AG04449 (cell line): ENCODE results near the gene GREB1.
"Not testable (repeated sequence)": the region's sequence is repeated elsewhere in the genome, so short reads cannot be mapped to it uniquely, and the experiment has no call there.

Experiments used
- CTCF ChIA-PET: fragments of 350-600 bp; formaldehyde crosslinking; extraction: SDS; loops from one replicate; lab custom pipeline; 2021; ENCODE audit warnings: antibody characterized with exemption; lab: Yijun Ruan, JAX
- POLR2A ChIA-PET: fragments of 400-600, 350-600 bp; formaldehyde crosslinking; extraction: SDS; loops from one replicate; lab custom pipeline; 2020; ENCODE audit warnings: antibody characterized with exemption, inconsistent platforms; lab: Yijun Ruan, JAX
- DNase-seq: peaks from one replicate; pipeline ENCODE4 v3.0.0-alpha.2; 2010; ENCODE audit warnings: low read depth, low spot score
- H3K4me3 ChIP-seq: 2 replicates; pipeline ENCODE4 v1.5.1; 2011; ENCODE audit warnings: low read depth, mild to moderate bottlenecking, control low read depth, low read length
- CTCF ChIP-seq: IDR thresholded peaks from one replicate; pipeline ENCODE4 v1.5.1; 2011; ENCODE audit warnings: mild to moderate bottlenecking, moderate library complexity, low read length, control low read depth, inconsistent platforms; ENCODE audit not compliant: insufficient read depth; ENCODE audit errors: missing control alignments

The GREB1 gene

GRCh38 chr2:11657195-11657594, 123.3 kb downstream of the GREB1 start:
- H3K4me3 ChIP-seq = no peak overlapping the region
- ChIA-PET CTCF (no interaction called here), POLR2A (no interaction called here)
- no peak for DNase-seq
- TF ChIP-seq CTCF = no peak

GRCh38 chr2:11657646-11658045, 123.8 kb downstream of the GREB1 start:
- TF ChIP-seq CTCF = no peak
- CTCF ChIA-PET = no interaction called here
- POLR2A ChIA-PET = no interaction called here
- DNase-seq = no peak
- H3K4me3 ChIP-seq = no peak overlapping the region

- DNase-seq = no peak
- TF ChIP-seq CTCF = no peak
- POLR2A ChIA-PET = no interaction called here
- CTCF ChIA-PET = no interaction called here
- H3K4me3 ChIP-seq = no peak overlapping the region
Observed at GRCh38 chr2:11658208-11659114, 124.6 kb downstream of the GREB1 start.

- TF ChIP-seq CTCF = no peak
- H3K4me3 ChIP-seq = no peak overlapping the region
- DNase-seq = no peak
- ChIA-PET POLR2A (no interaction called here), CTCF (no interaction called here)
Observed at GRCh38 chr2:11659115-11659475, 125.2 kb downstream of the GREB1 start.

- POLR2A ChIA-PET = no interaction called here
- no peak for DNase-seq
- no peak overlapping the region for H3K4me3 ChIP-seq
- TF ChIP-seq CTCF = no peak
- CTCF ChIA-PET = no interaction called here
Observed at GRCh38 chr2:11659851-11660250, 126.0 kb downstream of the GREB1 start.

- CTCF ChIA-PET, DNase-seq, H3K4me3 ChIP-seq, POLR2A ChIA-PET: not testable (repeated sequence)
Observed at GRCh38 chr2:11660396-11660795, 126.6 kb downstream of the GREB1 start.

GRCh38 chr2:11661891-11662435, 128.1 kb downstream of the GREB1 start:
- no peak for TF ChIP-seq CTCF
- ChIA-PET POLR2A (no interaction called here), CTCF (no interaction called here)
- no peak overlapping the region for H3K4me3 ChIP-seq
- no peak for DNase-seq
